Measurements from ENCODE around the gene XPO6. TPM values are rescaled to one million over a fixed set of nuclear protein-coding genes. Genes with fewer than 3 reads are reported as not detected.

XPO6 gene
- total RNA-seq, 1 donor from 2014 or later, result 236 TPM

- intact Hi-C loops (cut with micrococcal nuclease), result no loop called here
- Mint-ChIP-seq H3K27ac (no peak overlapping the region), H3K9me3 (no peaks in the 10 kb centered on the region), H3K27me3 (no peaks in the 10 kb centered on the region), H3K36me3 (ENCODE audit: low read depth) (peaks cover 96% of the 10 kb centered on the region), H3K4me3 (no peak overlapping the region), H3K4me1 (no peaks in the 10 kb centered on the region)
- DNase-seq (no peak), ATAC-seq (ENCODE audit: low read depth) (no peak)
- CTCF ChIA-PET, result no interaction called here
- TF ChIP-seq, protein P1, sequence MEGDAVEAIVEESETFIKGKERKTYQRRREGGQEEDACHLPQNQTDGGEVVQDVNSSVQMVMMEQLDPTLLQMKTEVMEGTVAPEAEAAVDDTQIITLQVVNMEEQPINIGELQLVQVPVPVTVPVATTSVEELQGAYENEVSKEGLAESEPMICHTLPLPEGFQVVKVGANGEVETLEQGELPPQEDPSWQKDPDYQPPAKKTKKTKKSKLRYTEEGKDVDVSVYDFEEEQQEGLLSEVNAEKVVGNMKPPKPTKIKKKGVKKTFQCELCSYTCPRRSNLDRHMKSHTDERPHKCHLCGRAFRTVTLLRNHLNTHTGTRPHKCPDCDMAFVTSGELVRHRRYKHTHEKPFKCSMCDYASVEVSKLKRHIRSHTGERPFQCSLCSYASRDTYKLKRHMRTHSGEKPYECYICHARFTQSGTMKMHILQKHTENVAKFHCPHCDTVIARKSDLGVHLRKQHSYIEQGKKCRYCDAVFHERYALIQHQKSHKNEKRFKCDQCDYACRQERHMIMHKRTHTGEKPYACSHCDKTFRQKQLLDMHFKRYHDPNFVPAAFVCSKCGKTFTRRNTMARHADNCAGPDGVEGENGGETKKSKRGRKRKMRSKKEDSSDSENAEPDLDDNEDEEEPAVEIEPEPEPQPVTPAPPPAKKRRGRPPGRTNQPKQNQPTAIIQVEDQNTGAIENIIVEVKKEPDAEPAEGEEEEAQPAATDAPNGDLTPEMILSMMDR (IDR thresholded peaks at IDR 0.05), result no peak
- POLR2A ChIA-PET, result no interaction called here
These were observed 108.1 kb downstream of the XPO6 start for GRCh38 chr16:28103516-28104170.

- Mint-ChIP-seq H3K27me3 (no peaks in the 10 kb centered on the region), H3K4me3 (no peak overlapping the region), H3K36me3 (ENCODE audit: low read depth) (peaks cover 96% of the 10 kb centered on the region), H3K4me1 (no peaks in the 10 kb centered on the region), H3K9me3 (no peaks in the 10 kb centered on the region), H3K27ac (no peak overlapping the region)
- DNase-seq (peak; percentile 1), ATAC-seq (ENCODE audit: low read depth) (no peak)
- POLR2A ChIA-PET, result no interaction called here
- TF ChIP-seq, protein P1 (IDR thresholded peaks at IDR 0.05), result no peak
- intact Hi-C loops (cut with micrococcal nuclease), result no loop called here
- CTCF ChIA-PET, result no interaction called here
These were observed 110.3 kb downstream of the XPO6 start for GRCh38 chr16:28101533-28101890.

GRCh38 chr16:28100810-28101532 is 110.8 kb downstream of the XPO6 start:
- TF ChIP-seq, protein P1 (IDR thresholded peaks at IDR 0.05), result no peak
- peaks cover 90% of the 10 kb centered on the region for H3K36me3 Mint-ChIP-seq (ENCODE audit: low read depth)
- H3K27ac Mint-ChIP-seq, result no peak overlapping the region
- no peaks in the 10 kb centered on the region for H3K9me3 Mint-ChIP-seq
- no peaks in the 10 kb centered on the region for H3K4me1 Mint-ChIP-seq
- H3K27me3 Mint-ChIP-seq, result no peaks in the 10 kb centered on the region
- no peak for ATAC-seq (ENCODE audit: low read depth)
- ChIA-PET CTCF (no interaction called here), POLR2A (no interaction called here)
- intact Hi-C loops (cut with micrococcal nuclease), result no loop called here
- DNase-seq, result no peak
- no peak overlapping the region for H3K4me3 Mint-ChIP-seq

GRCh38 chr16:28098959-28099945 is 112.5 kb downstream of the XPO6 start:
- Mint-ChIP-seq H3K9me3 (no peaks in the 10 kb centered on the region), H3K4me3 (no peak overlapping the region), H3K36me3 (ENCODE audit: low read depth) (peaks cover 73% of the 10 kb centered on the region), H3K27ac (no peak overlapping the region), H3K27me3 (no peaks in the 10 kb centered on the region), H3K4me1 (no peaks in the 10 kb centered on the region)
- POLR2A ChIA-PET, result no interaction called here
- intact Hi-C loops (cut with micrococcal nuclease), result no loop called here
- TF ChIP-seq, protein P1 (IDR thresholded peaks at IDR 0.05), result no peak
- no peak for DNase-seq
- ATAC-seq (ENCODE audit: low read depth), result no peak
- CTCF ChIA-PET, result no interaction called here

All from activated B cell treated with CpG ODN at 0.5 μM for 24 hours (primary cell).